ENCODE data around the gene VSIG2.

VSIG2 gene

GRCh38 chr11:124762105-124762623, 10.1 kb upstream of the VSIG2 start, which contains the start of gene ESAM:
TSS of gene ESAM (minus strand) at chr11:124762290. CDS start at chr11:124762154, 136 bp downstream.
- H3K27ac ChIP-seq (ENCODE audit: extremely low read depth, low read depth, low read length) = no peak within 1 kb of the TSS; the same call in 1 of the 2 replicates
- CTCF ChIA-PET = interaction anchor here (0.7 to 4.3 kb wide), 18 partner anchors 10 to 149 kb away, joined by 3 to 42 read pairs (median 6); no protein-coding TSS in a partner anchor
- H3K4me1 ChIP-seq (ENCODE audit: control insufficient read depth, insufficient read depth, low read length) = no peaks in the 10 kb centered on the region
- peak within 1 kb of the TSS; percentile 57 for H3K4me3 ChIP-seq (ENCODE audit: low read depth, low read length)
- TF ChIP-seq ZBTB20 (tag by site-specific recombination; IDR thresholded peaks at IDR 0.05) (peak; percentile 39; the same call in 1 of the 2 replicates), REPIN1 (tag by site-specific recombination; IDR thresholded peaks at IDR 0.05; ENCODE audit: low read depth) (no peak), PRDM10 (tag by site-specific recombination; IDR thresholded peaks at IDR 0.05) (peak; percentile 89)
- TF ChIP-seq, protein P1, sequence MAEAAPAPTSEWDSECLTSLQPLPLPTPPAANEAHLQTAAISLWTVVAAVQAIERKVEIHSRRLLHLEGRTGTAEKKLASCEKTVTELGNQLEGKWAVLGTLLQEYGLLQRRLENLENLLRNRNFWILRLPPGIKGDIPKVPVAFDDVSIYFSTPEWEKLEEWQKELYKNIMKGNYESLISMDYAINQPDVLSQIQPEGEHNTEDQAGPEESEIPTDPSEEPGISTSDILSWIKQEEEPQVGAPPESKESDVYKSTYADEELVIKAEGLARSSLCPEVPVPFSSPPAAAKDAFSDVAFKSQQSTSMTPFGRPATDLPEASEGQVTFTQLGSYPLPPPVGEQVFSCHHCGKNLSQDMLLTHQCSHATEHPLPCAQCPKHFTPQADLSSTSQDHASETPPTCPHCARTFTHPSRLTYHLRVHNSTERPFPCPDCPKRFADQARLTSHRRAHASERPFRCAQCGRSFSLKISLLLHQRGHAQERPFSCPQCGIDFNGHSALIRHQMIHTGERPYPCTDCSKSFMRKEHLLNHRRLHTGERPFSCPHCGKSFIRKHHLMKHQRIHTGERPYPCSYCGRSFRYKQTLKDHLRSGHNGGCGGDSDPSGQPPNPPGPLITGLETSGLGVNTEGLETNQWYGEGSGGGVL (tag by site-specific recombination; IDR thresholded peaks at IDR 0.05) = peak; percentile 64
- H3K36me3 ChIP-seq (ENCODE audit: control insufficient read depth in 2 of 2, insufficient read depth in 1 of 2, low read length in 2 of 2) = peaks cover 0 to 14% of the 10 kb centered on the region in 2 experiments; a peak in 1 of 3 replicates
- POLR2A ChIA-PET = interaction anchor here (0.6 to 2.6 kb wide), 3 partner anchors 16 to 39 kb away, joined by 10 to 14 read pairs (median 13); partner anchors contain the start of gene MSANTD2
- no peaks in the 10 kb centered on the region for H3K9me3 ChIP-seq (ENCODE audit: control insufficient read depth, insufficient read depth, low read depth, low read length)

GRCh38 chr11:124761301-124762104, 9.4 kb upstream of the VSIG2 start:
- peaks cover 0 to 11% of the 10 kb centered on the region in 2 experiments; a peak in 1 of 3 replicates for H3K36me3 ChIP-seq (ENCODE audit: control insufficient read depth in 2 of 2, insufficient read depth in 1 of 2, low read length in 2 of 2)
- TF ChIP-seq, protein P2, sequence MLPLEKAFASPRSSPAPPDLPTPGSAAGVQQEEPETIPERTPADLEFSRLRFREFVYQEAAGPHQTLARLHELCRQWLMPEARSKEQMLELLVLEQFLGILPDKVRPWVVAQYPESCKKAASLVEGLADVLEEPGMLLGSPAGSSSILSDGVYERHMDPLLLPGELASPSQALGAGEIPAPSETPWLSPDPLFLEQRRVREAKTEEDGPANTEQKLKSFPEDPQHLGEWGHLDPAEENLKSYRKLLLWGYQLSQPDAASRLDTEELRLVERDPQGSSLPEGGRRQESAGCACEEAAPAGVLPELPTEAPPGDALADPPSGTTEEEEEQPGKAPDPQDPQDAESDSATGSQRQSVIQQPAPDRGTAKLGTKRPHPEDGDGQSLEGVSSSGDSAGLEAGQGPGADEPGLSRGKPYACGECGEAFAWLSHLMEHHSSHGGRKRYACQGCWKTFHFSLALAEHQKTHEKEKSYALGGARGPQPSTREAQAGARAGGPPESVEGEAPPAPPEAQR (tag by site-specific recombination; IDR thresholded peaks at IDR 0.05) = no peak
- TF ChIP-seq ZNF274 (IDR thresholded peaks at IDR 0.05; ENCODE audit: low read length) = no peak
- TF ChIP-seq ZNF274 (tag by site-specific recombination; IDR thresholded peaks at IDR 0.05; ENCODE audit: borderline replicate concordance) = no peak
- TF ChIP-seq HOXC10 (CRISPR knock-in tag; IDR thresholded peaks at IDR 0.05) = no peak
- TF ChIP-seq ZNF174 (tag by site-specific recombination; IDR thresholded peaks at IDR 0.05) = no peak
- TF ChIP-seq ZNF777 (tag by site-specific recombination; IDR thresholded peaks at IDR 0.05; ENCODE audit: borderline replicate concordance) = no peak
- 0 out of 2 replicates have a peak, but pooled peaks have one; percentile 23 for TF ChIP-seq ZNF341 (tag by site-specific recombination; IDR thresholded peaks at IDR 0.05; ENCODE audit: low read depth)
- no peak for TF ChIP-seq KLF7 (tag by site-specific recombination; IDR thresholded peaks at IDR 0.05; ENCODE audit: borderline replicate concordance)
- ChIA-PET CTCF (interaction anchor here (0.6 to 3.5 kb wide), 14 partner anchors 7 to 117 kb away, joined by 3 to 40 read pairs (median 6); no protein-coding TSS in a partner anchor), POLR2A (no interaction called here)
- H3K27ac ChIP-seq (ENCODE audit: extremely low read depth, low read depth, low read length) = no peak overlapping the region
- peak overlapping the region; percentile 57 for H3K4me3 ChIP-seq (ENCODE audit: low read depth, low read length)
- H3K9me3 ChIP-seq (ENCODE audit: control insufficient read depth, insufficient read depth, low read depth, low read length) = no peaks in the 10 kb centered on the region
- H3K4me1 ChIP-seq (ENCODE audit: control insufficient read depth, insufficient read depth, low read length) = no peaks in the 10 kb centered on the region
